EH (cell line): ENCODE results near the gene CEP104.

Experiments
- DNase-seq: peaks from one replicate; pipeline ENCODE4 v3.0.0-alpha.2; 2015; ENCODE audit warnings: low read depth

The CEP104 gene

GRCh38 chr1:3799976-3800685, 56.9 kb downstream of the CEP104 start:
- DNase-seq = no peak

GRCh38 chr1:3796215-3797061, 60.6 kb downstream of the CEP104 start, which contains the start of gene LRRC47:
Gene LRRC47, minus strand, starts transcription at chr1:3796498. Its CDS starts 22 bp downstream, at chr1:3796476.
- DNase-seq = peak; percentile 91

DNA sequence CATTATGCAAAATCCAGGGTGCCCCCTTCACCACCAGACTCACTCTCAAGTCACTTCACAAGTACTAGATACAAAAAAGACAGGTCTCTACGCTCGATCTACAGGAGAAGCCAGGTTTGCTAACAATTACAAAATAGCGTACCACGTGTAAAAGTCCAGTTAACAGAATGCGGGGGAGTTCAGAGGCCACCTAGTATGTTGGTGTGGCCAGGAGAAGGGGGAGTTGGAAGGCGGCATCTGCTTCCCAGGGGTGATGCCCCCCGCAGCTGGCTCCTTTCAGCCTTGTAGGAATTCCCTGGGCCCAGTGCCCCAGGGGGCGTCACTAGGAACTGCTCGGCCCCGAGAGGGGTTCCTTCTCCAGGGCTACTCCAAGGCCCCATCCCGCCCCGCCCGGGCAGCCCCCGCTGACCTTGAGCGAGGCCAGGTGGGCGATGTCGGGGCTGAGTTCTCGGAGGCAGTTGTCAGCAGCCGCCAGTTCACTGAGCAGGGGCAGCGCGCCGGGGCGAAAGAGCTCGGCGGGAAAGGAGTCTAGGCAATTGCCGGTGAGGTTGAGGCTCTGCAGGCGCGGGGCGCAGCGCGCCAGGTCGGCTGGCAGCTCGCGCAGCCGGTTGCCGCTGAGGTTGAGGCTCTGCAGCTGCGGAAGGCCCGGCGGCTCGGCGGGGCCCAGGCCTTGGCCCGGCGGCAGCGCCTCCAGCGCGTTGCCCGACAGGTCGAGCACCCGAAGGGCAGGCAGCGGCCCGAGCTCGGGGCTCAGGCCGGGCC, 61.4 kb downstream of the CEP104 start:
- DNase-seq = no peak

DNA sequence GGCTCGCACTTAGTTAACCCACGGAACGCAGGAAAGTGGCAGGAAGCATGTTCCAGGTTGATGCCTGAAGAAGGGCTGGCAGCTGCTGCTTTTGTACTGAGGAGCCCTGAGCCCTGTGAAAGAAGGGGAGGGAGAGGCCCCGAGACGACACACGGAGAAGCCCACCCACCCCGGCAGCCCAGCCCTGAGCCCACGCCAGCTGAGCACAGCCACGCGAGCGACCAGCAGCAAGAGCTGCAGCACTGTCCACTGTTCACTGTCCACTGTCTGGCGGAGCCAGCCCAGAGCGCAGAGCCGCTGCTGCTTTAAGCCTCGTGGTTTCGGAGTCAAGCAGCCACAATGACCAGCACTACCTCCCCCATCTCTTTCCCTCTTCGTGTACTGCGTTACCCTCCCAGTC, 66.1 kb downstream of the CEP104 start:
- no peak for DNase-seq

DNA sequence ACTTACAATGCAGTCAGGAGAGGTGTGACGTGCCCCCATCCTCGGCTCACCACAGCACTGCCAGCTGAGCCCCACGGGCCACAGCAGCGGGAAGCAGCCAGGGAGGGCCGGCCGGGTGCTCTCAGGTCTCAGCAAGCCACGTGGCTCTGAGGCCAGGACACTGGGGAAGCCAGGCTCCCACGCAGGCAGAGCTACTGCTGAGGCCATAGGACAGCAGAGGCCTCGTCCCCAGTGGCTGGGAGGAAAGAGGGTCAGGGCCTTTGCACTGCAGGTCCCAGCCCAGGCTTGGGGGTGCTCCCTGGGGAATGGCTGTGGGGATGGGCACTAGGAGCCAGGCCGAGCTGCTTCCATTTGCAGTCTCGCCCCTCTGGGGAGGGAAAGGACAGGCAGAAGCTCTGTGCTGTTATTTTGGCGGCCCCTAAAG, 66.5 kb downstream of the CEP104 start:
- no peak for DNase-seq

- DNase-seq = no peak
Measured at GRCh38 chr1:3789421-3790300, 67.3 kb downstream of the CEP104 start.

GRCh38 chr1:3788756-3789420, 68.1 kb downstream of the CEP104 start:
- no peak for DNase-seq

GRCh38 chr1:3787745-3788605, 69.0 kb downstream of the CEP104 start:
- DNase-seq = no peak

DNA sequence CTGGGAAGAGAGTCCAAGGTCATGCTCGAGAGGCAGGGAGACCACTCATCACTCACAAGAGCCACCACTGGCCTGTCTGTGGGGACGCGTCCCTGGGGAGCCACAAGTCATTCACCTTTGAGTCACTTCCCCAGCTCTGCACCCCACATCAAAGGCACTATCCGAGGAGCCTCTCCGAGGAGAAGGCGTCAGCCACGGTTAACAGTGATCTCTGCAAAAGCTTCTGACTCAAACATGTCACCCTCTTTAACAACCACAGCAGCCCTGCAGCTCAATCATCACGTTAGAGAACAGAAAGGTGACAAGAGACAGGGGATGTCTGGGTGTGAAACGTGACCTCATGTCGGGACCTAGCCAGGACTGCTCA, 69.7 kb downstream of the CEP104 start:
- no peak for DNase-seq

GRCh38 chr1:3786468-3787348, 70.3 kb downstream of the CEP104 start:
- DNase-seq = no peak

GRCh38 chr1:3785456-3786157, 71.4 kb downstream of the CEP104 start:
- no peak for DNase-seq

GRCh38 chr1:3785045-3785444, 72.0 kb downstream of the CEP104 start:
- DNase-seq = no peak

- DNase-seq = no peak
Measured at GRCh38 chr1:3783651-3784474, 73.1 kb downstream of the CEP104 start.

GRCh38 chr1:3780901-3781300, 76.1 kb downstream of the CEP104 start:
- no peak for DNase-seq

- DNase-seq = no peak
Measured at GRCh38 chr1:3779912-3780416, 77.0 kb downstream of the CEP104 start.

- no peak for DNase-seq
Measured at GRCh38 chr1:3779265-3779911, 77.6 kb downstream of the CEP104 start.
